CD14-positive monocyte (primary cell): Measurements from ENCODE around the gene ODAD2. TPM values are rescaled to one million over a fixed set of nuclear protein-coding genes. Genes with fewer than 3 reads are reported as not detected.
A peak's percentile ranks its signal among the peaks of the same experiment; 100 is the strongest.

Source experiments
- DNase-seq, 3 donors: peaks; one replicate each; pipeline ENCODE4 v3.0.0-alpha.2; 2011 to 2022
- H2AFZ ChIP-seq: 2 replicates; pipeline ENCODE4 v1.6.0; 2012; ENCODE audit warnings: mild to moderate bottlenecking, low read depth, low read length, inconsistent platforms; ENCODE audit not compliant: insufficient read depth, poor library complexity, severe bottlenecking
- H3K27ac ChIP-seq, 2 donors: 1 replicate in 1 of 2; 2 replicates in 1 of 2; pipeline ENCODE4 v1.5.1; 2012 to 2013; ENCODE audit warnings: low read length in 2 of 2, control low read depth in 1 of 2, inconsistent platforms in 1 of 2, low read depth in 1 of 2, mild to moderate bottlenecking in 1 of 2
- H3K27me3 ChIP-seq, 2 donors: one replicate each; pipeline versions ENCODE4 v1.6.0 to v1.6.1; 2011 to 2013; ENCODE audit warnings: low read length in 2 of 2; ENCODE audit not compliant: control insufficient read depth in 2 of 2, insufficient read depth in 2 of 2
- H3K36me3 ChIP-seq, 2 donors: replicated peaks in 1 of 2; 1 replicate in 1 of 2; 2 replicates in 1 of 2; pipeline versions ENCODE4 v1.5.1 to v1.6.1; 2012 to 2013; ENCODE audit warnings: low read length in 2 of 2, control low read depth in 1 of 2, inconsistent platforms in 1 of 2, mild to moderate bottlenecking in 1 of 2; ENCODE audit not compliant: insufficient read depth in 2 of 2, control insufficient read depth in 1 of 2
- H3K4me1 ChIP-seq, 2 donors: 1 replicate in 1 of 2; 2 replicates in 1 of 2; pipeline versions ENCODE4 v1.5.1 to v1.6.1; 2012 to 2013; ENCODE audit warnings: low read length in 2 of 2, control low read depth in 1 of 2, inconsistent platforms in 1 of 2, mild to moderate bottlenecking in 1 of 2, moderate library complexity in 1 of 2; ENCODE audit not compliant: insufficient read depth in 2 of 2, control insufficient read depth in 1 of 2
- H3K4me2 ChIP-seq: replicated peaks from 2 replicates; pipeline ENCODE3; 2012; ENCODE audit warnings: low read length, moderate library complexity, mild to moderate bottlenecking; ENCODE audit not compliant: poor library complexity, severe bottlenecking; ENCODE audit errors: extremely low read depth
- H3K4me3 ChIP-seq, 3 experiments: fragments of 200-600 bp in 1 of 3; sonication (generic) in 1 of 3; replicated peaks in 1 of 3; 1 replicate in 2 of 3; 2 replicates in 1 of 3; pipeline ENCODE4 v1.5.1; 2011 to 2013; ENCODE audit warnings: low read length in 3 of 3, mild to moderate bottlenecking in 3 of 3, control low read depth in 2 of 3, low read depth in 2 of 3, inconsistent platforms in 1 of 3, moderate library complexity in 1 of 3
- H3K79me2 ChIP-seq: 2 replicates; pipeline ENCODE4 v1.6.0; 2012; ENCODE audit warnings: mild to moderate bottlenecking, control low read depth, inconsistent platforms, low read length, moderate library complexity; ENCODE audit not compliant: insufficient read depth
- H3K9ac ChIP-seq: 2 replicates; pipeline ENCODE4 v1.6.0; 2017; ENCODE audit warnings: low read length, mild to moderate bottlenecking; ENCODE audit not compliant: insufficient read depth, poor library complexity, severe bottlenecking
- H3K9me3 ChIP-seq, 2 donors: replicated peaks in 1 of 2; 1 replicate in 1 of 2; 2 replicates in 1 of 2; pipeline versions ENCODE4 v1.5.1 to v1.6.1; 2012 to 2013; ENCODE audit warnings: low read length in 2 of 2, control low read depth in 1 of 2; ENCODE audit not compliant: control insufficient read depth in 1 of 2, insufficient read depth in 1 of 2
- H4K20me1 ChIP-seq: 2 replicates; pipeline ENCODE4 v1.6.0; 2012; ENCODE audit warnings: mild to moderate bottlenecking, low read length, control low read depth, moderate library complexity; ENCODE audit not compliant: insufficient read depth
- H3K27ac Mint-ChIP-seq, 7 donors: one replicate each; pipeline ENCODE4 v1.8.0; 2020; ENCODE audit warnings: mild to moderate bottlenecking in 7 of 7, mixed read lengths in 7 of 7, moderate library complexity in 6 of 7, inconsistent platforms in 2 of 7
- H3K27me3 Mint-ChIP-seq, 3 donors: one replicate each; pipeline ENCODE4 v1.8.0; 2021 to 2022; ENCODE audit warnings: low read depth in 3 of 3, mild to moderate bottlenecking in 3 of 3, mixed read lengths in 3 of 3, moderate library complexity in 3 of 3, inconsistent platforms in 1 of 3
- H3K36me3 Mint-ChIP-seq, 2 donors: one replicate each; pipeline ENCODE4 v1.8.0; 2020; ENCODE audit warnings: mixed read lengths in 2 of 2, inconsistent platforms in 1 of 2, mild to moderate bottlenecking in 1 of 2
- H3K4me1 Mint-ChIP-seq: one replicate; pipeline ENCODE4 v1.8.0; 2020; ENCODE audit warnings: mild to moderate bottlenecking, mixed read lengths
- H3K4me3 Mint-ChIP-seq, 2 donors: one replicate each; pipeline ENCODE4 v1.8.0; 2020; ENCODE audit warnings: mild to moderate bottlenecking in 2 of 2, mixed read lengths in 2 of 2, moderate library complexity in 1 of 2
- H3K9me3 Mint-ChIP-seq, 7 donors: one replicate each; pipeline ENCODE4 v1.8.0; 2020 to 2022; ENCODE audit warnings: mixed read lengths in 7 of 7, mild to moderate bottlenecking in 6 of 7, moderate library complexity in 6 of 7, inconsistent platforms in 2 of 7
- WGBS: methylation state at CpG from one replicate; pipeline ENCODE4 v1.1.5; 2013; ENCODE audit warnings: missing lambda C conversion rate; ENCODE audit not compliant: insufficient coverage; 5-methylcytosine and 5-hydroxymethylcytosine counted together
- intact Hi-C, 2 donors: fragments of 100-400 bp; cut with micrococcal nuclease; formaldehyde crosslinking; loops; one replicate each; pipeline versions ENCODE4 v1.15.0 to v1.15.1; 2023
- polyA plus RNA-seq, 3 donors: library from polyadenylated mRNA; depleted of rRNA in 1 of 3; unstranded in 2 of 3; stranded (reverse) in 1 of 3; fragments of 300-500 nt in 2 of 3; fragments of >200 nt in 1 of 3; fragmentation: Illumina TruSeq in 2 of 3; gene quantifications; 1 replicate in 2 of 3; 2 replicates in 1 of 3; pipeline ENCODE4 v1.2.3, GENCODE V29; 2012 to 2021
- TF ChIP-seq, protein P1 (sequence below): fragments of 200-600 bp; IDR thresholded peaks from one replicate; pipeline ENCODE4 v1.8.0; 2022; ENCODE audit warnings: antibody characterized with exemption, mild to moderate bottlenecking

The ODAD2 gene
- polyA plus RNA-seq, 3 donors: not detected

DNA sequence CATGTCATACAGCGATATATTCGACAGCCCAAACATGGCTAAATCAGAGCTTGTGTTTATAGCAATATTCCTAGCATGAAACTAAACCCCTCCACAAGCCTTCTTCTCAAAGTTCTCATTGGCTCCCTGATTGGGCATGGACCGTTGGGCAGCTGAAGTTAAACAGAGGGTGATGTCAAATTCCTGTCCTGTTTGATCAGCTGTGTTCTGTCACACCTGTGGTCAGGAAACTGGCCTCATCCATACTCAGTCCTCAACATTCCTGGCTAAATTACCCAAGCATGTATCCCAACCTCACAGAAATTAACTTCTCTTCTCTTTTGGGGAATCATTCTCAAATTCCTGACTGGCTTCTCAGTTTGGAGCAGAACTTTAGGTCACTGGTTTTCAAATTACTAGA lies 107.9 kb downstream of the ODAD2 start:
- no peaks in the 10 kb centered on the region for H3K36me3 Mint-ChIP-seq
- TF ChIP-seq, protein P1, sequence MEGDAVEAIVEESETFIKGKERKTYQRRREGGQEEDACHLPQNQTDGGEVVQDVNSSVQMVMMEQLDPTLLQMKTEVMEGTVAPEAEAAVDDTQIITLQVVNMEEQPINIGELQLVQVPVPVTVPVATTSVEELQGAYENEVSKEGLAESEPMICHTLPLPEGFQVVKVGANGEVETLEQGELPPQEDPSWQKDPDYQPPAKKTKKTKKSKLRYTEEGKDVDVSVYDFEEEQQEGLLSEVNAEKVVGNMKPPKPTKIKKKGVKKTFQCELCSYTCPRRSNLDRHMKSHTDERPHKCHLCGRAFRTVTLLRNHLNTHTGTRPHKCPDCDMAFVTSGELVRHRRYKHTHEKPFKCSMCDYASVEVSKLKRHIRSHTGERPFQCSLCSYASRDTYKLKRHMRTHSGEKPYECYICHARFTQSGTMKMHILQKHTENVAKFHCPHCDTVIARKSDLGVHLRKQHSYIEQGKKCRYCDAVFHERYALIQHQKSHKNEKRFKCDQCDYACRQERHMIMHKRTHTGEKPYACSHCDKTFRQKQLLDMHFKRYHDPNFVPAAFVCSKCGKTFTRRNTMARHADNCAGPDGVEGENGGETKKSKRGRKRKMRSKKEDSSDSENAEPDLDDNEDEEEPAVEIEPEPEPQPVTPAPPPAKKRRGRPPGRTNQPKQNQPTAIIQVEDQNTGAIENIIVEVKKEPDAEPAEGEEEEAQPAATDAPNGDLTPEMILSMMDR: no peak
- no peaks in the 10 kb centered on the region for H3K79me2 ChIP-seq
- H2AFZ ChIP-seq: no peak overlapping the region
- no peak overlapping the region for H3K4me3 ChIP-seq
- peaks cover 0 to 4% (median 0%) of the 10 kb centered on the region in 7 donors for H3K9me3 Mint-ChIP-seq
- H4K20me1 ChIP-seq: no peaks in the 10 kb centered on the region
- H3K4me1 ChIP-seq: no peaks in the 10 kb centered on the region
- H3K27ac Mint-ChIP-seq: peak overlapping the region in 1 of 7 donors; percentile 78
- intact Hi-C loops: no loop called here
- H3K27ac ChIP-seq: no peak overlapping the region
- no peaks in the 10 kb centered on the region for H3K4me1 Mint-ChIP-seq
- H3K36me3 ChIP-seq: no peaks in the 10 kb centered on the region
- H3K4me3 Mint-ChIP-seq: no peak overlapping the region
- H3K9me3 ChIP-seq: no peaks in the 10 kb centered on the region
- no peak for DNase-seq
- peaks cover 0 to 2% (median 0%) of the 10 kb centered on the region in 3 donors for H3K27me3 Mint-ChIP-seq
- no peak overlapping the region for H3K9ac ChIP-seq
- no peaks in the 10 kb centered on the region for H3K27me3 ChIP-seq
- no peak overlapping the region for H3K4me2 ChIP-seq
- WGBS: no CpG with 5 or more reads among the region's 3 CpGs

GRCh38 chr10:27889518-27889917 lies 109.4 kb downstream of the ODAD2 start:
- WGBS: no CpG with 5 or more reads among the region's 2 CpGs
- Mint-ChIP-seq H3K27me3 (peaks cover 0 to 2% (median 0%) of the 10 kb centered on the region in 3 donors), H3K36me3 (no peaks in the 10 kb centered on the region), H3K9me3 (peaks cover 0 to 6% (median 0%) of the 10 kb centered on the region in 7 donors), H3K27ac (no peak overlapping the region), H3K4me3 (no peak overlapping the region), H3K4me1 (no peaks in the 10 kb centered on the region)
- intact Hi-C loops: no loop called here
- no peak overlapping the region for H3K9ac ChIP-seq
- TF ChIP-seq, protein P1: no peak
- H3K79me2 ChIP-seq: no peaks in the 10 kb centered on the region
- H3K36me3 ChIP-seq: no peaks in the 10 kb centered on the region
- no peak overlapping the region for H3K4me3 ChIP-seq
- no peak overlapping the region for H3K27ac ChIP-seq
- H4K20me1 ChIP-seq: no peaks in the 10 kb centered on the region
- no peaks in the 10 kb centered on the region for H3K27me3 ChIP-seq
- H2AFZ ChIP-seq: no peak overlapping the region
- no peaks in the 10 kb centered on the region for H3K9me3 ChIP-seq
- H3K4me2 ChIP-seq: no peak overlapping the region
- H3K4me1 ChIP-seq: no peaks in the 10 kb centered on the region
- DNase-seq: no peak
